PC-9 (cell line): ENCODE results near the gene ZNF346. TPM values are rescaled to one million over a fixed set of nuclear protein-coding genes. Genes with fewer than 3 reads are reported as not detected.

Experiments
- BruUV-seq: library from RNA; stranded (reverse); fragments of 400-500 nt; replicated peaks from 2 replicates; lab custom pipeline; 2021; lab: Mats Ljungman, UMichigan
- CTCF ChIA-PET: fragments of 300-600 bp; sonication (Branson Sonifier 250); formaldehyde crosslinking; loops from one replicate; lab custom pipeline; 2022; ENCODE audit warnings: antibody characterized with exemption; lab: Charles Lee
- POLR2A ChIA-PET: fragments of 300-600 bp; sonication (Branson Sonifier 250); formaldehyde crosslinking; loops from one replicate; lab custom pipeline; 2022; ENCODE audit warnings: antibody characterized with exemption; ENCODE audit not compliant: unreplicated experiment; lab: Charles Lee
- DNase-seq, 2 experiments: peaks; one replicate each; pipeline versions ENCODE4 v3.0.0 to v3.0.0-alpha.2; 2015 to 2022; ENCODE audit warnings: mixed read lengths in 1 of 2
- H2AFZ ChIP-seq: fragments of 200-600 bp; sonication (generic); 2 replicates; pipeline ENCODE4 v1.8.1; 2017; ENCODE audit warnings: antibody characterized with exemption
- H3F3A ChIP-seq: fragments of 200-600 bp; sonication (generic); 2 replicates; pipeline ENCODE4 v1.8.1; 2017; ENCODE audit warnings: antibody characterized with exemption, mild to moderate bottlenecking, low read depth; ENCODE audit not compliant: insufficient read depth
- H3K27ac ChIP-seq: fragments of 200-600 bp; sonication (generic); 2 replicates; pipeline ENCODE4 v1.6.1; 2016; ENCODE audit warnings: mixed run types
- H3K27me3 ChIP-seq: fragments of 200-600 bp; sonication (generic); 2 replicates; pipeline ENCODE4 v1.6.1; 2016; ENCODE audit warnings: low read depth, mixed run types; ENCODE audit not compliant: insufficient read depth
- H3K36me3 ChIP-seq: fragments of 200-600 bp; sonication (generic); 2 replicates; pipeline ENCODE4 v1.6.1; 2016; ENCODE audit warnings: low read depth, mixed run types
- H3K4me1 ChIP-seq: fragments of 200-600 bp; sonication (generic); replicated peaks from 2 replicates; pipeline ENCODE4 v1.6.1; 2016; ENCODE audit warnings: mixed run types; ENCODE audit not compliant: insufficient read depth
- H3K4me2 ChIP-seq: fragments of 200-600 bp; sonication (generic); 2 replicates; pipeline ENCODE4 v1.6.1; 2017; ENCODE audit warnings: mixed run types
- H3K4me3 ChIP-seq: fragments of 200-600 bp; sonication (generic); 2 replicates; pipeline ENCODE4 v1.6.1; 2016; ENCODE audit warnings: mixed run types
- H3K79me2 ChIP-seq: fragments of 200-600 bp; sonication (generic); 2 replicates; pipeline ENCODE4 v1.6.1; 2017; ENCODE audit warnings: low read depth, mixed run types
- H3K9me2 ChIP-seq: fragments of 200-600 bp; sonication (generic); 2 replicates; pipeline ENCODE4 v1.8.1; 2017; ENCODE audit warnings: mild to moderate bottlenecking; ENCODE audit not compliant: insufficient read depth
- H3K9me3 ChIP-seq: fragments of 200-600 bp; sonication (generic); 2 replicates; pipeline ENCODE4 v1.8.1; 2016; ENCODE audit warnings: low read depth; ENCODE audit not compliant: insufficient read depth
- H4K20me1 ChIP-seq: fragments of 200-600 bp; sonication (generic); 2 replicates; pipeline ENCODE4 v1.8.1; 2017; ENCODE audit not compliant: insufficient read depth
- CTCF ChIP-seq: fragments of 200-600 bp; sonication (generic); conservative IDR thresholded peaks from 2 replicates; pipeline ENCODE4 v1.6.1; 2017; ENCODE audit warnings: mixed run types, antibody characterized with exemption, mild to moderate bottlenecking, moderate library complexity
- EZH2 ChIP-seq: fragments of 200-600 bp; sonication (generic); IDR thresholded peaks from 2 replicates; pipeline ENCODE4 v1.8.0; 2017; ENCODE audit warnings: antibody characterized with exemption, low read depth
- intact Hi-C: fragments of 100-400 bp; cut with micrococcal nuclease; formaldehyde crosslinking; loops from one replicate; pipeline ENCODE4 v1.10.0; 2022; ENCODE audit not compliant: unreplicated experiment
- total RNA-seq: library from RNA; stranded (reverse); gene quantifications from 2 replicates; pipeline ENCODE4 v1.2.3, GENCODE V29; 2021

ZNF346 gene
- total RNA-seq, 1 experiment from 2014 or later: 23.8 TPM

GRCh38 chr5:177123789-177124485 lies 101.4 kb downstream of the ZNF346 start:
- POLR2A ChIA-PET: no interaction called here
- no peak for DNase-seq
- intact Hi-C loops: no loop called here
- no peaks in the 10 kb centered on the region for H3K4me1 ChIP-seq
- no peak overlapping the region for H2AFZ ChIP-seq
- no peaks in the 10 kb centered on the region for H3K9me3 ChIP-seq
- no peak overlapping the region for H3K27ac ChIP-seq
- H3K36me3 ChIP-seq: no peaks in the 10 kb centered on the region
- H4K20me1 ChIP-seq: no peaks in the 10 kb centered on the region
- BruUV-seq: no TSS peak
- no peak overlapping the region for H3K4me3 ChIP-seq
- TF ChIP-seq EZH2 (no peak), CTCF (no peak)
- H3K9me2 ChIP-seq: no peaks in the 10 kb centered on the region
- H3K27me3 ChIP-seq: no peaks in the 10 kb centered on the region
- CTCF ChIA-PET: interaction anchor here (0.7 kb wide), 1 partner anchor 225 kb away, joined by 3 read pairs; no protein-coding TSS in a partner anchor
- no peak overlapping the region for H3K4me2 ChIP-seq
- H3F3A ChIP-seq: no peaks in the 10 kb centered on the region
- no peaks in the 10 kb centered on the region for H3K79me2 ChIP-seq

- H3K4me1 ChIP-seq: no peaks in the 10 kb centered on the region
- no TSS peak for BruUV-seq
- H3K36me3 ChIP-seq: no peaks in the 10 kb centered on the region
- H3K27ac ChIP-seq: no peak overlapping the region
- no peak overlapping the region for H3K4me2 ChIP-seq
- H4K20me1 ChIP-seq: no peaks in the 10 kb centered on the region
- H3K27me3 ChIP-seq: no peaks in the 10 kb centered on the region
- TF ChIP-seq EZH2: no peak
- no peak for TF ChIP-seq CTCF
- POLR2A ChIA-PET: no interaction called here
- intact Hi-C loops: no loop called here
- no peak for DNase-seq
- H3K9me3 ChIP-seq: no peaks in the 10 kb centered on the region
- no peak overlapping the region for H3K4me3 ChIP-seq
- no peaks in the 10 kb centered on the region for H3K9me2 ChIP-seq
- H2AFZ ChIP-seq: no peak overlapping the region
- no peaks in the 10 kb centered on the region for H3K79me2 ChIP-seq
- no peaks in the 10 kb centered on the region for H3F3A ChIP-seq
- CTCF ChIA-PET: interaction anchor here (0.7 kb wide), 1 partner anchor 225 kb away, joined by 3 read pairs; no protein-coding TSS in a partner anchor
These were observed 102.0 kb downstream of the ZNF346 start for GRCh38 chr5:177124486-177124991.

GRCh38 chr5:177126771-177127170 lies 104.3 kb downstream of the ZNF346 start:
- Histone ChIP-seq H3K4me3 (no peak overlapping the region), H3F3A (peaks cover 13% of the 10 kb centered on the region), H3K27ac (no peak overlapping the region), H3K79me2 (no peaks in the 10 kb centered on the region), H3K9me3 (no peaks in the 10 kb centered on the region), H3K4me1 (no peaks in the 10 kb centered on the region), H3K4me2 (no peak overlapping the region), H3K36me3 (no peaks in the 10 kb centered on the region), H3K9me2 (no peaks in the 10 kb centered on the region), H3K27me3 (no peaks in the 10 kb centered on the region), H2AFZ (no peak overlapping the region), H4K20me1 (no peaks in the 10 kb centered on the region)
- intact Hi-C loops: no loop called here
- CTCF ChIA-PET: interaction anchor here (1.1 kb wide), 1 partner anchor 553 kb away, joined by 3 read pairs; no protein-coding TSS in a partner anchor
- TF ChIP-seq CTCF (no peak), EZH2 (no peak)
- DNase-seq: no peak
- no TSS peak for BruUV-seq
- POLR2A ChIA-PET: no interaction called here
